ENCODE data around the gene PSPN.

The PSPN gene, protein sequence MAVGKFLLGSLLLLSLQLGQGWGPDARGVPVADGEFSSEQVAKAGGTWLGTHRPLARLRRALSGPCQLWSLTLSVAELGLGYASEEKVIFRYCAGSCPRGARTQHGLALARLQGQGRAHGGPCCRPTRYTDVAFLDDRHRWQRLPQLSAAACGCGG

DNA sequence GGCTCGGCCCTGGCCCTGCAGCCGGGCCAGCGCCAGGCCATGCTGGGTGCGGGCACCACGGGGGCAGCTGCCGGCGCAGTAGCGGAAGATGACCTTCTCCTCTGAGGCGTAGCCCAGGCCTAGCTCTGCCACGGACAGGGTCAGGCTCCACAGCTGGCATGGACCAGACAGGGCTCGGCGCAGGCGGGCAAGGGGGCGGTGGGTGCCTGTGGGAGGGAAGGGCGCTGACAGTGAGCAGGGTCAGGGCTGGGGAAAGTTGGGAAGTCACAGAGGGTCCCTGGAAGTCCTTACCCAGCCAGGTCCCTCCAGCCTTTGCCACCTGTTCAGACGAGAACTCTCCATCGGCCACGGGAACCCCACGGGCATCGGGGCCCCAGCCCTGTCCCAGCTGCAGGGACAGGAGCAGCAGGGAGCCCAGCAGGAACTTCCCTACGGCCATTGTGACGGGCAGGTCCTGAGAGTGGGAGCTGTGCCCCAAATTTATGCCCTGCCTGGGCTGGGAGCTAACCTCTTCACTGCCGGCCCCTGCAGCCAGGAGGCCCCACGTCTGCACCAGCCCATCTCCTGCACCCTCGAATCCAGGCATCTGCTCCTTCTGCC is at the start of gene PSPN:
PSPN (minus strand) TSS at position 523 of the 600 bp plus-strand sequence; CDS start at position 439, 84 bp downstream.
- Histone ChIP-seq H3K4me1 (peaks cover 0 to 32% (median 25%) of the 10 kb centered on the region in 4 donors), H3K27ac (peak within 1 kb of the TSS; percentile 8 to 25), H3K4me3 (no peak within 1 kb of the TSS), H3K27me3 (no peaks in the 10 kb centered on the region), H3K9me3 (peaks cover 0 to 7% (median 0%) of the 10 kb centered on the region in 3 donors), H3K36me3 (peaks cover 13 to 38% (median 18%) of the 10 kb centered on the region in 3 donors)
- TF ChIP-seq, protein P1, sequence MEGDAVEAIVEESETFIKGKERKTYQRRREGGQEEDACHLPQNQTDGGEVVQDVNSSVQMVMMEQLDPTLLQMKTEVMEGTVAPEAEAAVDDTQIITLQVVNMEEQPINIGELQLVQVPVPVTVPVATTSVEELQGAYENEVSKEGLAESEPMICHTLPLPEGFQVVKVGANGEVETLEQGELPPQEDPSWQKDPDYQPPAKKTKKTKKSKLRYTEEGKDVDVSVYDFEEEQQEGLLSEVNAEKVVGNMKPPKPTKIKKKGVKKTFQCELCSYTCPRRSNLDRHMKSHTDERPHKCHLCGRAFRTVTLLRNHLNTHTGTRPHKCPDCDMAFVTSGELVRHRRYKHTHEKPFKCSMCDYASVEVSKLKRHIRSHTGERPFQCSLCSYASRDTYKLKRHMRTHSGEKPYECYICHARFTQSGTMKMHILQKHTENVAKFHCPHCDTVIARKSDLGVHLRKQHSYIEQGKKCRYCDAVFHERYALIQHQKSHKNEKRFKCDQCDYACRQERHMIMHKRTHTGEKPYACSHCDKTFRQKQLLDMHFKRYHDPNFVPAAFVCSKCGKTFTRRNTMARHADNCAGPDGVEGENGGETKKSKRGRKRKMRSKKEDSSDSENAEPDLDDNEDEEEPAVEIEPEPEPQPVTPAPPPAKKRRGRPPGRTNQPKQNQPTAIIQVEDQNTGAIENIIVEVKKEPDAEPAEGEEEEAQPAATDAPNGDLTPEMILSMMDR (IDR thresholded peaks at IDR 0.05): no peak
- no peak for DNase-seq
- intact Hi-C loops (cut with DNase I; ENCODE audit: low total_unique reads): loop anchor here (10.0 kb wide), 1 partner anchor 359 kb away; the partner anchor contains the start of genes GPR108 and TRIP10

DNA sequence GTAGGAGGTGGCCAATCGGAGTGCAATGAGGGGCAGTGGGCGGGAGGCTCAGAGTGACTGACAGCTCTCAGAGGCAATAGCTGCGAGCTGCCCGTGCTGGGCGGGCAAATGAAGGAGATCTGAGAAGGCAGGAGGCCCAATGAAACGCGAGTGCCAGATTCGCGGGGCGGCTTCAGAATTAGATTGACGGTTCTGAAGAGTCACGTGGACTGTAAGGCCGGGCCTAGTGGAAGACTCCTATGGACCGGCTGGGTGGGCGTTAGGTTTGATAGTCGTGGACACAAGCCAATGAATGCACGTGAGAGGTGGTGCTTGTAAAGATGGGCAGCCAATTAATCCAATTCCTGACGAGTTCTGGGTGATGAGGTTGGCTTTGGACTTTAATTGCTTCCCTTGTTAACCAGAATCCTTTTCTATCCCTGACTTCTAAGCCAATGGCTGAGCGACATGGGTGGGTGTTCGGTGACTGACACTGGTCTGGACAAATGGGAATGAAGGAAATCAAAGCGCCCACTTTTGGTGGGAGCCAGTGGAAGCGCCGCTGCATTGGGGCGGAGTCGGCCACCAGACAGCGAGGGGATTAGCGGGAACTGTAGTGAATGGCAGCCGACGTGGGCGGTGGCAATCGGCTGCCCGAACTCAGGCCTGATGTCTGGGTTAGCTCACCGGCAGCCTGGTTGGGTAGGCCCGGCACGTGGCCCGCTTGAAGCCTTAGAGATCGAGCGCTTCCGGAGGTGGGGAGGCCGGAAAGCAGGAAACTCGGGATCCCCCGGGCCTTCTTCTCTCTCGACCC is 49.4 kb upstream of the PSPN start:
- Histone ChIP-seq H3K9me3 (no peaks in the 10 kb centered on the region), H3K4me3 (peak overlapping the region; percentile 67 to 75), H3K27me3 (no peaks in the 10 kb centered on the region), H3K4me1 (peaks cover 0 to 35% (median 27%) of the 10 kb centered on the region in 4 donors), H3K36me3 (peaks cover 4 to 20% (median 19%) of the 10 kb centered on the region in 3 donors), H3K27ac (peak overlapping the region; percentile 38 to 75)
- DNase-seq: peak; percentile 100
- intact Hi-C loops (cut with DNase I; ENCODE audit: low total_unique reads): loop anchor here (2.0 kb wide), 1 partner anchor 52 kb away; the partner anchor contains the start of gene ALKBH7
- TF ChIP-seq, protein P1 (IDR thresholded peaks at IDR 0.05): peak in 1 of 2 experiments; percentile 35

DNA sequence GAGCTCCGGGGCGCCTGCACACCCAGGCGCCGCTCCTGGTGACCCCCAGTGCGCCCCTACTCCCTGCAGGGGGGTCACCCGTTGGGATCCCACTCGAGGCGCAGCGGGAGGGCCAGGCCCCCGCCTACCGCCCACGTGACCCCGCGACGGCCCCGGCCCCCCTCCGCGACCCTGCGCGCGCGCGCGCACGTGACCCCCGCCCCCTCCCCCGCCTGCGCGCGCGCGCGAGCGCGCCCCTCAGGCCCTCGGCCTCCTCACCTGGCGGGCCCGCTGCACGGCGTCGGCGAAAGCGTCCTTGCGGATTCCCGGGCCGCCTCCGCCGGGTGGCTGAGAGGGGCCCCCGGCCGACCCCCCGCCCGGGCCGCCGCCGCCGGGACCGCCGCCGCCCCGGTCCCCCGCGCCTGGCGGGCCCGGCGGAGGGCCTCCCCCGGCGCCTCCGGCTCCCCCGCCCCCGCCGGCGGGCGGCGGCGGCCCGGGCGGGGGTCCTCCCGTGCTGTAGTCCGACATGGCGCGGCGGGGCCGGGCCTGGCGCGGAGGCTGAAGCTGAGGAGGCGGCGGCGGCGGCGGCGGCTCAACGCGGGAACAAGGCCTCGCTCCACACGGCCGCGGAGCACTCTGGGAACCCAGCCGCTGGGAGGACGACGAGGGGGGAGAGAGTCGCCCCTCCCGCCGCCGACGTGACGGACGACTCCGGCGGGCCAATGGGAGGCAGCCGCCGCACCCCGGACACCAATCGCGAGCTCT is 48.6 kb upstream of the PSPN start, which contains the start of gene KHSRP:
KHSRP (minus strand) TSS at position 617 of the 744 bp plus-strand sequence; CDS start at position 507, 110 bp downstream.
- Histone ChIP-seq H3K9me3 (no peaks in the 10 kb centered on the region), H3K4me1 (peaks cover 0 to 35% (median 27%) of the 10 kb centered on the region in 4 donors), H3K27ac (peak within 1 kb of the TSS; percentile 45 to 75), H3K36me3 (peaks cover 10 to 28% (median 27%) of the 10 kb centered on the region in 3 donors), H3K4me3 (peak within 1 kb of the TSS; percentile 67 to 75), H3K27me3 (no peaks in the 10 kb centered on the region)
- intact Hi-C loops (cut with DNase I; ENCODE audit: low total_unique reads): loop anchor here (2.0 kb wide), 1 partner anchor 52 kb away; the partner anchor contains the start of gene ALKBH7
- DNase-seq: no peak
- TF ChIP-seq, protein P1 (IDR thresholded peaks at IDR 0.05): no peak

DNA sequence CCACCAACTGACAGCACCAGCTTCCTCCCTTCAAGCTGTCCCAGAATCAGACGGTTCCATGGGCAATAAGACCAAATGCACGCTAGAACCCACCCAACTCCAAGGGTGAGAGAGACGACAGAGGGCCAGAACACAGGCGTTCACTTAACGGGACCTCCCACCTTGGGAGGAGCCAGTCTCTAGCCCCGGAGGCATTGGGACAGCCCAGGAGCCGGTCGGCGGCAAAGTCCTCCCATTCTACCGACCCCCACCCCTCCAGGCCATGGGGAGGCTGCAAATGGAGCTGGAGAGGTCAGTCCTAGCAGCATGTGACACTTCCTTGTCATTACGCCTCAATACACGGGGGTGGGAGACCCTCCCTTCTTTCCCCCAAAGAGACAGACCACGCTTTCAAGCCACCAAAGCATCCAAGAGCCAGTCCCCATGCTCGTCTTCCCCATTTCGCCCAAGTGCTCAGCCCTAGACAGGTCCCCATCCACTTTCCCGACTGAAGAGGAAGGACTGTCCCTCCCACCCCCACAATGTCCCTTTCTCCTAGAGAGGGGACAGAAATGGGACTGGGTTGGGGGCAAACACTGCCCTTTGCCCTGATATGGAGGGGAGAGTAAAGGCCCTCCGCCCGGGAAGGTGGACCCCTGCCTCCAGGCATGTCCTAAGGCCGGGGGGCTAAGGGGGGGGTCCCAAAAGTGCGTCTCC is 47.9 kb upstream of the PSPN start:
- Histone ChIP-seq H3K4me3 (peak overlapping the region; percentile 67 to 75), H3K9me3 (no peaks in the 10 kb centered on the region), H3K36me3 (peaks cover 12 to 35% (median 34%) of the 10 kb centered on the region in 3 donors), H3K27me3 (no peaks in the 10 kb centered on the region), H3K27ac (peak overlapping the region; percentile 45 to 75), H3K4me1 (peaks cover 0 to 35% (median 27%) of the 10 kb centered on the region in 4 donors)
- TF ChIP-seq, protein P1 (IDR thresholded peaks at IDR 0.05): no peak
- no peak for DNase-seq
- intact Hi-C loops (cut with DNase I; ENCODE audit: low total_unique reads): loop anchor here (2.0 kb wide), 1 partner anchor 51 kb away; the partner anchor contains the start of gene ALKBH7

Data from tibial artery (tissue), 4 donors.